GM13977 (cell line): ENCODE results near the gene MT3.

Experiments used
- DNase-seq: peaks from one replicate; pipeline ENCODE4 v3.0.0; 2012; ENCODE audit warnings: low spot score
- CTCF ChIP-seq: IDR thresholded peaks from 2 replicates; pipeline ENCODE4 v1.5.1; 2012; ENCODE audit warnings: mild to moderate bottlenecking, control low read depth; ENCODE audit not compliant: insufficient read depth; ENCODE audit errors: extremely low read depth, missing control alignments
- in situ Hi-C: fragments of 300-500 bp; cut with MboI; formaldehyde crosslinking; loops from one replicate; pipeline ENCODE4 v1.12.0; 2022; ENCODE audit warnings: low sequenced_read_pairs, low pct_unique_long_range_greater_than_20kb, mixed read lengths, inconsistent platforms; ENCODE audit not compliant: unreplicated experiment

The MT3 gene

GRCh38 chr16:56589141-56590039 is at the start of gene MT3:
TSS of gene MT3 (plus strand) at chr16:56589528. CDS start at chr16:56589591, 63 bp downstream.
- TF ChIP-seq CTCF: no peak
- in situ Hi-C loops: no loop called here
- no peak for DNase-seq

- TF ChIP-seq CTCF: no peak
- no peak for DNase-seq
- in situ Hi-C loops: no loop called here
Measured at GRCh38 chr16:56539656-56540055, 49.7 kb upstream of the MT3 start.

GRCh38 chr16:56542039-56542438 is 47.3 kb upstream of the MT3 start:
- DNase-seq: no peak
- TF ChIP-seq CTCF: no peak
- in situ Hi-C loops: no loop called here

GRCh38 chr16:56547120-56547948 is 42.0 kb upstream of the MT3 start:
- in situ Hi-C loops: no loop called here
- no peak for TF ChIP-seq CTCF
- no peak for DNase-seq

DNA sequence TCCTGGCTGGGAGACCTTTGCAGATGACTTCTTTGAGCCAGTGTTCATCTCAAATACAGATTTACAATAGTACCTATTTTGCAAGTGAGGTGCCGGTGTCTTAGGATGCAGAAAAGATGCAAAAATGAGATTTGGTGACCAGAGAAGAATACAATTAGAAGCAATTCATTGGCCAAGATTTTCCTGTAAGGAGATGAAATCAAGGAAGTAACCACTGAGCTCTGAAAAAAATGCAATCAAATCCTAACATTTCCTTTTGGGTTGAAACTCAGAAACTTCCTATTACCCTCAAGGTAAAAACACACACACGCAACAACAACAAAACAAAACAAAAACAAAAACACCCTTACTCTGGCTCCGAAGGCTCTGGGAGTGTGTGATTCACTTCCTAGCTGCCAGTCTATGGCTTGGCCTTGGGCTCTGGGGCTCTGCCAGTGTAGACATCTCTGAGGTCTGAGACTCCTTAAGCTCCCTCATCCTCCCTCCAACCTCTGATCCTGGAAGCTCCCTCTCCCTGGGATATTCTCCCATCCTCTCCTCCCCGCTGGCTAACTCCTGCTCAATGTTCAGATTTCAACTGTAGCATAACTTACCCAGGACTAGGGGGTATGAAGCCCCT is 41.3 kb upstream of the MT3 start:
- in situ Hi-C loops: no loop called here
- TF ChIP-seq CTCF: no peak
- no peak for DNase-seq

- DNase-seq: no peak
- in situ Hi-C loops: no loop called here
Measured at GRCh38 chr16:56549161-56549560, 40.2 kb upstream of the MT3 start.

More at GRCh38 chr16:56549161-56549560, 40.2 kb upstream of the MT3 start:
- no peak for TF ChIP-seq CTCF
